Hepatocyte (in vitro differentiated cells): ENCODE results near the gene EIF5A2. TPM values are rescaled to one million over a fixed set of nuclear protein-coding genes. Genes with fewer than 3 reads are reported as not detected.
A peak's percentile ranks its signal among the peaks of the same experiment; 100 is the strongest.

Experiments
- DNase-seq: peaks from one replicate; pipeline ENCODE4 v3.0.0-alpha.2; 2016; ENCODE audit warnings: low spot score
- H2AFZ ChIP-seq: fragments of 200-600 bp; sonication (generic); 2 replicates; pipeline ENCODE4 v1.6.0; 2016; ENCODE audit warnings: antibody characterized with exemption, mild to moderate bottlenecking
- H3K27ac ChIP-seq: fragments of 200-600 bp; sonication (generic); 2 replicates; pipeline ENCODE4 v1.5.1; 2016; ENCODE audit warnings: mild to moderate bottlenecking
- H3K27me3 ChIP-seq: fragments of 200-600 bp; sonication (generic); 2 replicates; pipeline ENCODE4 v1.6.1; 2016
- H3K36me3 ChIP-seq: fragments of 200-600 bp; sonication (generic); replicated peaks from 2 replicates; pipeline ENCODE4 v1.5.1; 2016; ENCODE audit warnings: low read depth; ENCODE audit not compliant: insufficient read depth
- H3K4me1 ChIP-seq: fragments of 200-600 bp; sonication (generic); 2 replicates; pipeline ENCODE4 v1.5.1; 2016; ENCODE audit warnings: mild to moderate bottlenecking, moderate library complexity; ENCODE audit not compliant: insufficient read depth
- H3K4me2 ChIP-seq: fragments of 200-600 bp; sonication (generic); 2 replicates; pipeline ENCODE4 v1.6.0; 2016
- H3K4me3 ChIP-seq: fragments of 200-600 bp; sonication (generic); 2 replicates; pipeline ENCODE4 v1.5.1; 2016; ENCODE audit warnings: mild to moderate bottlenecking
- H3K79me2 ChIP-seq: fragments of 200-600 bp; sonication (generic); 2 replicates; pipeline ENCODE4 v1.6.0; 2017; ENCODE audit warnings: mild to moderate bottlenecking
- H3K9me2 ChIP-seq: fragments of 200-600 bp; sonication (generic); replicated peaks from 2 replicates; pipeline ENCODE4 v1.6.0; 2017; ENCODE audit warnings: mild to moderate bottlenecking; ENCODE audit not compliant: insufficient read depth
- H3K9me3 ChIP-seq: fragments of 200-600 bp; sonication (generic); 2 replicates; pipeline ENCODE4 v1.5.1; 2016; ENCODE audit warnings: low read depth, mild to moderate bottlenecking
- H4K20me1 ChIP-seq: fragments of 200-600 bp; sonication (generic); 2 replicates; pipeline ENCODE4 v1.6.0; 2016; ENCODE audit warnings: mild to moderate bottlenecking; ENCODE audit not compliant: insufficient read depth, poor library complexity, severe bottlenecking
- EZH2 ChIP-seq: fragments of 200-600 bp; sonication (generic); IDR thresholded peaks from 2 replicates; pipeline ENCODE4 v1.6.1; 2016; ENCODE audit warnings: antibody characterized with exemption, mild to moderate bottlenecking, borderline replicate concordance
- EZH2phosphoT487 ChIP-seq: fragments of 200-600 bp; sonication (generic); IDR thresholded peaks from one replicate; pipeline ENCODE4 v1.6.1; 2018; ENCODE audit warnings: antibody characterized with exemption, mild to moderate bottlenecking, low read depth, moderate library complexity; ENCODE audit not compliant: unreplicated experiment, severe bottlenecking
- WGBS: methylation state at CpG from one replicate; pipeline ENCODE4 v1.1.6; 2016; ENCODE audit warnings: low lambda C conversion rate; ENCODE audit errors: missing lambda C conversion rate; 5-methylcytosine and 5-hydroxymethylcytosine counted together
- polyA plus RNA-seq: library from polyadenylated mRNA; unstranded; fragments of >200 nt; fragmentation: Nextera tagmentation; extraction: Ambion mirVana; gene quantifications from 2 replicates; pipeline ENCODE4 v1.2.1, GENCODE V29; 2016
- total RNA-seq: library from RNA; depleted of rRNA; stranded (reverse); fragments of >200 nt; gene quantifications from 2 replicates; pipeline ENCODE4 v1.2.3, GENCODE V29; 2014
- TF ChIP-seq, protein P1 (sequence below): fragments of 200-600 bp; sonication (generic); IDR thresholded peaks from 2 replicates; pipeline ENCODE4 v1.5.1; 2016; ENCODE audit warnings: antibody characterized with exemption, mild to moderate bottlenecking; ENCODE audit not compliant: poor library complexity

The EIF5A2 gene
- total RNA-seq (4.5 and 8.2 TPM in 2 replicates), polyA plus RNA-seq (4.8 and 5.3 TPM in 2 replicates)

DNA sequence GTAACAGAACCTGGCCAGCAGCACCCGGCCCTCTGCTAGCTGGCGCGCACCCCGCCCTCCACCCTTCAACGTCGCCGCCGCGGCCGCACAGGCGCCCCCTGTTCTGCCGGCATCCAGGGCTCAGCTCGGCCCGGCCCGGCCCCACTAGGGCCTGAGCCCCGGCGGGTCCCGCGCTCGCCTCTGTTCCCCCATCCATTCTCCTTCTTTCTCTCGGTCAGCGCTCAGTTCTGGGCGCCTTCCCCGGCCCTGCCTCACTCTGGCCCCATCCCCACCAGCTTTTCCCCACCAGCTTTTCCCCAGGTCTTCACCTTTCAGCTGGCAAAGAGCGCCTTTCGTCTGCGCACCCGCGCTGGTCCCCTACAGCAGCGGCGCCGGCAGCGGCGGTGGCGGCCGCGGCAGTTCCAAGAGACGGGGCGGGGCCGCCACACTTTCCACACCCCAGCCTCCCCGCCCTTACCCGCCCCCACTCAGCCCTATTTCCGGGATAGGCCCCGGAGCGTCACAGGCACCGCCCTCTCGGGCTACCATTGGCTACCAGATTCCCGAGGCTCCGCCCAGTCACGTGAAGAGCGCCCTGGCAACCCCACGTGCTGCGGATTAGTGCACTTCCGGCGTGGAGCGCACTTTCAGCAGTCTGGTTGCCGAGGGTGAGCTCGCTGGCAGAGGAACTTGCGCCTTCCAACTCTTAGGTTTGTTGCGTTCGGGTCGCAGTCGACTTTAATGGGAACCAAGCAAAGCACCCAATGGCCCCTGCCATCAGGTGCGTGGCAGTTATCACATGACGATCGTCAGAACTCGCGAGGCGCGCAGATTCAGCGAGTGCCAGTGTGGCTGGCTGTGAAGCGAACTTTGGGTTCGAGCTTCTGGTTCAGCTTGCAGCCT is at the start of gene EIF5A2:
Gene EIF5A2 (minus strand): TSS at position 403 of the 882 bp plus-strand sequence. CDS start 831 bp downstream, outside the sequence.
- H3K4me2 ChIP-seq: peak within 1 kb of the TSS; percentile 89
- no peaks in the 10 kb centered on the region for H3K36me3 ChIP-seq
- no peak for TF ChIP-seq EZH2
- H3K79me2 ChIP-seq: peaks cover 3% of the 10 kb centered on the region
- H3K27me3 ChIP-seq: no peaks in the 10 kb centered on the region
- peaks cover 5% of the 10 kb centered on the region for H3K9me3 ChIP-seq
- H3K4me3 ChIP-seq: peak within 1 kb of the TSS; percentile 75
- H3K4me1 ChIP-seq: no peaks in the 10 kb centered on the region
- WGBS: 37% methylated on average over 38 of the region's 73 CpGs
- H3K9me2 ChIP-seq: no peaks in the 10 kb centered on the region
- peak within 1 kb of the TSS; percentile 56 for H3K27ac ChIP-seq
- H2AFZ ChIP-seq: peak within 1 kb of the TSS; percentile 90
- H4K20me1 ChIP-seq: no peaks in the 10 kb centered on the region
- peak; percentile 97 for DNase-seq

DNA sequence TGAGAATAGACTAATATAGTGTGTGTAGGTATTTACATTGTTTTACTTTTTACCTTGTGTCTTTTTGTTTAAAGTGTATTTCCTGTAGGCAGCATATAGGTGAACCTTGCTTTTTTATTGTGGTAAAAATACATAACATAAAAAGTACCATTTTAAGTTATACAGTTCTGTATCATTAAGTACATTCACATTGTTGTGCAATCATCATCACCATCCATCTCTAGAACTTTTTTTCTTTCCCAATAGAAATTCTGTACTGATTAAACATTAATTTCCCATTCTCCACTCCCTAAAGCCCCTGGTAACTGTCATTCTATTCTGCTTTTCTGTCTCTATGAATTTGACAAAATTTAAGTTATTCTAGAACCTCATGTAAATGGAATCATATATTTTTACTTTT is 48.2 kb upstream of the EIF5A2 start:
- no peaks in the 10 kb centered on the region for H3K79me2 ChIP-seq
- no peak overlapping the region for H2AFZ ChIP-seq
- no peak overlapping the region for H3K27ac ChIP-seq
- no peak for DNase-seq
- no peak overlapping the region for H3K4me3 ChIP-seq
- no peaks in the 10 kb centered on the region for H3K27me3 ChIP-seq
- no peaks in the 10 kb centered on the region for H3K9me2 ChIP-seq
- H3K4me2 ChIP-seq: no peak overlapping the region
- no peaks in the 10 kb centered on the region for H3K4me1 ChIP-seq
- H4K20me1 ChIP-seq: no peaks in the 10 kb centered on the region
- H3K36me3 ChIP-seq: no peaks in the 10 kb centered on the region
- no peaks in the 10 kb centered on the region for H3K9me3 ChIP-seq
- TF ChIP-seq, protein P1, sequence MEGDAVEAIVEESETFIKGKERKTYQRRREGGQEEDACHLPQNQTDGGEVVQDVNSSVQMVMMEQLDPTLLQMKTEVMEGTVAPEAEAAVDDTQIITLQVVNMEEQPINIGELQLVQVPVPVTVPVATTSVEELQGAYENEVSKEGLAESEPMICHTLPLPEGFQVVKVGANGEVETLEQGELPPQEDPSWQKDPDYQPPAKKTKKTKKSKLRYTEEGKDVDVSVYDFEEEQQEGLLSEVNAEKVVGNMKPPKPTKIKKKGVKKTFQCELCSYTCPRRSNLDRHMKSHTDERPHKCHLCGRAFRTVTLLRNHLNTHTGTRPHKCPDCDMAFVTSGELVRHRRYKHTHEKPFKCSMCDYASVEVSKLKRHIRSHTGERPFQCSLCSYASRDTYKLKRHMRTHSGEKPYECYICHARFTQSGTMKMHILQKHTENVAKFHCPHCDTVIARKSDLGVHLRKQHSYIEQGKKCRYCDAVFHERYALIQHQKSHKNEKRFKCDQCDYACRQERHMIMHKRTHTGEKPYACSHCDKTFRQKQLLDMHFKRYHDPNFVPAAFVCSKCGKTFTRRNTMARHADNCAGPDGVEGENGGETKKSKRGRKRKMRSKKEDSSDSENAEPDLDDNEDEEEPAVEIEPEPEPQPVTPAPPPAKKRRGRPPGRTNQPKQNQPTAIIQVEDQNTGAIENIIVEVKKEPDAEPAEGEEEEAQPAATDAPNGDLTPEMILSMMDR: no peak
- TF ChIP-seq EZH2 (no peak), EZH2phosphoT487 (no peak)

DNA sequence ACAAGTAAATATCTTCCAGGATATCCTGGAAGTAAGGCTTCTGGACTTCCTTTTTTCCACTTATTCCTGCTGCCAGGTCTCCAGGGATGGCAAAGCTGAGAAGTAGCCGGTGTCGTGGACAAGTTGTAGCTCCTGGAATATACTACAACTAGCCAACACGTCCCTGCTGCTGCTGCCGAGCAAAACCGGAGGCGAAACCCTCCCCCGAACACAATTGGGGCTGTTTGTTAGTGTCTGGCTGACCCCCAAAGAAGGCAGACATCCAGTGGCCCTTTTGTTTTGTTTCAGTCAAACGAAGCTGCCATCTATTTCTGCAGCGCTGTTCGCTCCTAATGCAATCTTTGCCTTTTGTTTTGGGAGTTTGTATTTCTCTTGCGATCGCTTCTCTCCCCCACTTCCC is 45.3 kb upstream of the EIF5A2 start:
- no peak overlapping the region for H2AFZ ChIP-seq
- no peaks in the 10 kb centered on the region for H3K36me3 ChIP-seq
- no peaks in the 10 kb centered on the region for H3K27me3 ChIP-seq
- no peak overlapping the region for H3K4me3 ChIP-seq
- no peaks in the 10 kb centered on the region for H3K9me3 ChIP-seq
- no peaks in the 10 kb centered on the region for H3K9me2 ChIP-seq
- 89% methylated on average over 10 of the region's 12 CpGs for WGBS
- no peak for DNase-seq
- H3K4me1 ChIP-seq: no peaks in the 10 kb centered on the region
- H3K4me2 ChIP-seq: no peak overlapping the region
- H3K79me2 ChIP-seq: no peaks in the 10 kb centered on the region
- H3K27ac ChIP-seq: no peak overlapping the region
- TF ChIP-seq, protein P1: no peak
- TF ChIP-seq EZH2phosphoT487 (no peak), EZH2 (no peak)
- H4K20me1 ChIP-seq: no peaks in the 10 kb centered on the region

DNA sequence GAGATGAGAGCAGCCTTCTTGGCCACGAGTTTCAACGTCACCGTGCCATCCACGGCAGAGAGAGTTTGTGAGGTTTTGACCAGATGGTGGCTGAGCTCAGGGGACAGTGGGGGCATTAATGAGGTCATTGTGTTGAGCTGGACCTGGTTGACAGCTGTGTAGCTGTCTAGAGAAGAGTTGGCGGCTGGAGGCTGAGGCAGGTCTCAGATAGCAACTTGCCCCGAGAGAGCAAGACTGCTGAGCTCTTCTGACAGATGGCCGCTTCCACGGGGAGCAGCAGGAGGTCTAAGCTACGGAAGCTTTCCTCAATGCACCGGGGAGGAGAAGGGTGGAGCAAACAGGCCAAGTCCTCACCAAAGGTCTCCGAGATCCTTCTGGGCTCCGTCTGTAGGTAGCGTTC is 44.8 kb upstream of the EIF5A2 start:
- Histone ChIP-seq H3K9me2 (no peaks in the 10 kb centered on the region), H3K27me3 (no peaks in the 10 kb centered on the region), H2AFZ (no peak overlapping the region), H4K20me1 (no peaks in the 10 kb centered on the region), H3K27ac (no peak overlapping the region), H3K4me3 (no peak overlapping the region), H3K4me2 (no peak overlapping the region), H3K4me1 (no peaks in the 10 kb centered on the region), H3K36me3 (no peaks in the 10 kb centered on the region), H3K79me2 (no peaks in the 10 kb centered on the region), H3K9me3 (no peaks in the 10 kb centered on the region)
- DNase-seq: no peak
- no peak for TF ChIP-seq EZH2
- no peak for TF ChIP-seq EZH2phosphoT487
- TF ChIP-seq, protein P1: no peak
- 87% methylated on average over 13 of the region's 13 CpGs for WGBS
